OCI-LY1 (cell line): ENCODE results near the gene PLA2G15.

Experiments
- EZH2 ChIP-seq: fragments of 200-600 bp; sonication (generic), shearing (Covaris generic); IDR thresholded peaks from 2 replicates; pipeline ENCODE4 v1.8.0; 2017; ENCODE audit warnings: borderline replicate concordance, mixed run types, mild to moderate bottlenecking, antibody characterized with exemption, low read length, moderate library complexity, mixed read lengths
- TF ChIP-seq, protein P1 (sequence below): fragments of 200-600 bp; sonication (generic), shearing (Covaris generic); IDR thresholded peaks from 2 replicates; pipeline ENCODE4 v1.5.1; 2017; ENCODE audit warnings: mild to moderate bottlenecking, antibody characterized with exemption, low read length, moderate library complexity, mixed read lengths

DNA sequence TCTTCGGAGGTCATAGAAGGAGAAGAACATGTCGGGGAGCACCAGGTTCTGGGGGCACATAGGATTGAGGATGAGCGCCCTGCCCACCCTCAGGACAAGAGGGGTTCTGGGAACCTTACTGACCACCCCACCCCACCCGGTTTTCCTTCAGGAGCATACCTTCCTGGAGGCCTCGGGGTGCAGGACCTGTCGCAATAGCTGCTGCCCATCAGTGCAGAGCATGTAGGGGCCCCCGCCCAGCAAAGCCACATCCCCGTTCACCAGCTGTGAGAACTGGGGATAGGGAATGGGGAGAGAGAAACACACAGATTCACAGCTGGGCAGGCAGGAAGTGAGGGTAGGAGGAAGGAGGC lies 11.4 kb upstream of the PLA2G15 start:
- TF ChIP-seq, protein P1, sequence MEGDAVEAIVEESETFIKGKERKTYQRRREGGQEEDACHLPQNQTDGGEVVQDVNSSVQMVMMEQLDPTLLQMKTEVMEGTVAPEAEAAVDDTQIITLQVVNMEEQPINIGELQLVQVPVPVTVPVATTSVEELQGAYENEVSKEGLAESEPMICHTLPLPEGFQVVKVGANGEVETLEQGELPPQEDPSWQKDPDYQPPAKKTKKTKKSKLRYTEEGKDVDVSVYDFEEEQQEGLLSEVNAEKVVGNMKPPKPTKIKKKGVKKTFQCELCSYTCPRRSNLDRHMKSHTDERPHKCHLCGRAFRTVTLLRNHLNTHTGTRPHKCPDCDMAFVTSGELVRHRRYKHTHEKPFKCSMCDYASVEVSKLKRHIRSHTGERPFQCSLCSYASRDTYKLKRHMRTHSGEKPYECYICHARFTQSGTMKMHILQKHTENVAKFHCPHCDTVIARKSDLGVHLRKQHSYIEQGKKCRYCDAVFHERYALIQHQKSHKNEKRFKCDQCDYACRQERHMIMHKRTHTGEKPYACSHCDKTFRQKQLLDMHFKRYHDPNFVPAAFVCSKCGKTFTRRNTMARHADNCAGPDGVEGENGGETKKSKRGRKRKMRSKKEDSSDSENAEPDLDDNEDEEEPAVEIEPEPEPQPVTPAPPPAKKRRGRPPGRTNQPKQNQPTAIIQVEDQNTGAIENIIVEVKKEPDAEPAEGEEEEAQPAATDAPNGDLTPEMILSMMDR, result no peak
- no peak for TF ChIP-seq EZH2
